Thoracic aorta (tissue), 2 donors: ENCODE results near the gene CCDC181. TPM values are rescaled to one million over a fixed set of nuclear protein-coding genes. Genes with fewer than 3 reads are reported as not detected.
A peak's percentile ranks its signal among the peaks of the same experiment; 100 is the strongest.

Source experiments
- ATAC-seq: fragments of 150-250 bp; one replicate; pipeline ENCODE4 v1.8.0; 2017; ENCODE audit warnings: low read depth; ENCODE audit not compliant: insufficient number of reproducible peaks, low FRiP score
- DNase-seq: peaks from one replicate; pipeline ENCODE4 v3.0.0-alpha.2; 2020; ENCODE audit warnings: low spot score
- H3K27ac ChIP-seq, 2 donors: fragments of 200-600 bp; sonication (generic); 1 replicate in 1 of 2; 2 replicates in 1 of 2; pipeline ENCODE4 v1.5.1; 2016; ENCODE audit warnings: mild to moderate bottlenecking in 2 of 2, moderate library complexity in 2 of 2
- H3K27me3 ChIP-seq: fragments of 200-600 bp; sonication (generic); replicated peaks from 2 replicates; pipeline ENCODE4 v1.6.0; 2016; ENCODE audit warnings: mild to moderate bottlenecking; ENCODE audit not compliant: insufficient read depth
- H3K36me3 ChIP-seq: fragments of 200-600 bp; sonication (generic); one replicate; pipeline ENCODE4 v1.5.1; 2016
- H3K4me1 ChIP-seq, 2 donors: fragments of 200-600 bp; sonication (generic); 1 replicate in 1 of 2; 2 replicates in 1 of 2; pipeline versions ENCODE4 v1.5.1 to v1.6.0; 2016; ENCODE audit warnings: low read depth in 2 of 2, mild to moderate bottlenecking in 1 of 2; ENCODE audit not compliant: control insufficient read depth in 1 of 2
- H3K4me3 ChIP-seq: fragments of 200-600 bp; sonication (generic); 2 replicates; pipeline ENCODE4 v1.5.1; 2016; ENCODE audit warnings: mild to moderate bottlenecking
- H3K9me3 ChIP-seq: fragments of 200-600 bp; sonication (generic); 2 replicates; pipeline ENCODE4 v1.5.1; 2016
- total RNA-seq, 2 donors: library from RNA; depleted of rRNA; stranded (reverse); fragments of >200 nt; gene quantifications; one replicate each; pipeline versions ENCODE4 v1.1.0 to v1.2.3, GENCODE V29; 2016
- TF ChIP-seq, protein P1 (sequence below): fragments of 200-600 bp; sonication (generic); IDR thresholded peaks from one replicate; pipeline ENCODE4 v1.5.1; 2019; ENCODE audit warnings: antibody characterized with exemption

CCDC181 gene
- total RNA-seq, 2 donors from 2014 or later = 0.54 to 2.9 TPM

DNA sequence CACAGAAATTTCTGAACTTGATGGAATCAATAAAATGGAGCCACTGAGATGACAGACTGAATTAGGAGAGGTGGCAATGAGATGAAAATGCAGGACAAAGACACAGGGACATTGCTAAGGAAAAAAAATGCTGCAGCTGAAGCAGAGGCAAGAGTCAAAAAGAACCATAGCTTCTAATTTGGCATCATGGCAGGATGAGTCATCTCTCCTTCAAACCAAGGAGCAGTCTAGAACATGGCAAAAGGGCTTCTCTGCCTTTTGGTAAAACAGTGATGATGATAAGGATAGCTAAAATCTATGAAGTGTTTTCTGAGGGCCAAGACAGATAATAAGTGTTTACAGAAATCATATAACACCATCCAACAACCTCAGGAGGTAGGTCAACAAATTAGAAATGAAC, 41.7 kb upstream of the CCDC181 start:
- H3K36me3 ChIP-seq = peaks cover 4% of the 10 kb centered on the region
- DNase-seq (no peak), ATAC-seq (no peak)
- no peaks in the 10 kb centered on the region for H3K27me3 ChIP-seq
- H3K4me1 ChIP-seq = no peaks in the 10 kb centered on the region
- TF ChIP-seq, protein P1, sequence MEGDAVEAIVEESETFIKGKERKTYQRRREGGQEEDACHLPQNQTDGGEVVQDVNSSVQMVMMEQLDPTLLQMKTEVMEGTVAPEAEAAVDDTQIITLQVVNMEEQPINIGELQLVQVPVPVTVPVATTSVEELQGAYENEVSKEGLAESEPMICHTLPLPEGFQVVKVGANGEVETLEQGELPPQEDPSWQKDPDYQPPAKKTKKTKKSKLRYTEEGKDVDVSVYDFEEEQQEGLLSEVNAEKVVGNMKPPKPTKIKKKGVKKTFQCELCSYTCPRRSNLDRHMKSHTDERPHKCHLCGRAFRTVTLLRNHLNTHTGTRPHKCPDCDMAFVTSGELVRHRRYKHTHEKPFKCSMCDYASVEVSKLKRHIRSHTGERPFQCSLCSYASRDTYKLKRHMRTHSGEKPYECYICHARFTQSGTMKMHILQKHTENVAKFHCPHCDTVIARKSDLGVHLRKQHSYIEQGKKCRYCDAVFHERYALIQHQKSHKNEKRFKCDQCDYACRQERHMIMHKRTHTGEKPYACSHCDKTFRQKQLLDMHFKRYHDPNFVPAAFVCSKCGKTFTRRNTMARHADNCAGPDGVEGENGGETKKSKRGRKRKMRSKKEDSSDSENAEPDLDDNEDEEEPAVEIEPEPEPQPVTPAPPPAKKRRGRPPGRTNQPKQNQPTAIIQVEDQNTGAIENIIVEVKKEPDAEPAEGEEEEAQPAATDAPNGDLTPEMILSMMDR = no peak
- H3K4me3 ChIP-seq = no peak overlapping the region
- no peak overlapping the region for H3K27ac ChIP-seq
- H3K9me3 ChIP-seq = no peaks in the 10 kb centered on the region

DNA sequence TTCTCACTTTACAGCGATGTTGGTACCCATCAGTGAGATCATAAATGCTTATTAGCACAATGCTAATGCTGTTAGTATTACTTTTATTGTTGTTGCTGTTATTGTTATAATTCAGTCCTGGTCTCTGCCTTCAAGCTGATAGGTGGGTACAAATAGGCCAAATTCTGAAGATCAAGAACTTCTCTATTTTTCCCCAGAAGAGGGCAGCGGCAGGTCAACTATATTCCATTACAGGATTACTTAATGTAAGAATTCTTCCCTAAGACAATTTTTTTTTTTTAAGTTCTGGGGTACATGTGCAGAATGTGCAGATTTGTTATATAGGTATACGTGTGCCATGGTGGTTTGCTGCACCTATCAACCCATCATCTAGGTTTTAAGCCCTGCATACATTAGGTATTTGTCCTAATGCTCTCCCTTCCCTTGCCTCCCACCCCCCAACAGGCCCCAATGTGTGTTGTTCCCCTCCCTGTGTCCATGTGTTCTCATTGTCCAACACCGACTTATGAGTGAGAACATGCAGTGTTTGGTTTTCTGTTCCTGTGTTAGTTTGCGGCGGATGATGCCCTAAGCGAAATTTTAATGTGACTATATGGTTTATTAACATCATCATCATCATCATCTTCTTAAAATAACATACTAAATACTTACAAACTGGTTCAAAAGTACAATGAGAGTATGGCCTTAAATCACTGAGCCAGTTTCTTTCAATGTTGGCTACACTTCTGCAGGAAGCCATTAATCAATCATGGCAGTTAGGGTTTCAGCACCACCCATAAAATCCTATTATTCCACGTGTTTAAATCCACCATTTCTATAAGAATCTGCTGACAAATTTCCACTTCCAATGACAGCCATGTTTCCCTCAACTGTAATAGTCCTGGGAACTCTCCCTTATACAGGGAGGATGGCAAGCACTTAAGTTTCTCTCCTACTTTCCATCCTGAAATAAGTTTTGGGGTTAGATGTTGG, 39.3 kb upstream of the CCDC181 start:
- no peak for DNase-seq
- Histone ChIP-seq H3K4me3 (no peak overlapping the region), H3K4me1 (no peaks in the 10 kb centered on the region), H3K27me3 (no peaks in the 10 kb centered on the region), H3K36me3 (peaks cover 4% of the 10 kb centered on the region), H3K9me3 (no peaks in the 10 kb centered on the region), H3K27ac (no peak overlapping the region)
- no peak for ATAC-seq
- TF ChIP-seq, protein P1 = peak; percentile 45

DNA sequence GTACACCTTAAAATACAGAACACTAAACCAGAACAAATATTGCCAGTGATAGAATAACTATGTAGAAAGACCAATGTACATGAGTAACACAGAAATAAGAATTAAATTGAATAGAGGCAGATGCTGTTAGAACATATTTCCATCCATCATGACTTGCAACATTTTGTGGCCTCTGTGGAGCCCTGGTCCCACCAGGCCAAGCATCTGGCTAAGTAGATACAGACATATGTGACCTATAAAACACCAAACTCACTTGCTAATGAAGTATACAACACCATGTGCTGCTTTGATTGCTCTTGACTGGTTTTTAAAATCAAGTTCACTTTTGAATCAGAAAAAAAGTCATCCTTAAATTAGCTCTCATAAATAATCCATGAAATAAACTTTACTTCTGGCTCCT, 38.0 kb upstream of the CCDC181 start:
- ATAC-seq (no peak), DNase-seq (no peak)
- Histone ChIP-seq H3K27ac (no peak overlapping the region), H3K9me3 (no peaks in the 10 kb centered on the region), H3K4me1 (peaks cover 0 to 5% of the 10 kb centered on the region in 2 donors), H3K27me3 (no peaks in the 10 kb centered on the region), H3K4me3 (no peak overlapping the region), H3K36me3 (peaks cover 4% of the 10 kb centered on the region)
- TF ChIP-seq, protein P1 = no peak

DNA sequence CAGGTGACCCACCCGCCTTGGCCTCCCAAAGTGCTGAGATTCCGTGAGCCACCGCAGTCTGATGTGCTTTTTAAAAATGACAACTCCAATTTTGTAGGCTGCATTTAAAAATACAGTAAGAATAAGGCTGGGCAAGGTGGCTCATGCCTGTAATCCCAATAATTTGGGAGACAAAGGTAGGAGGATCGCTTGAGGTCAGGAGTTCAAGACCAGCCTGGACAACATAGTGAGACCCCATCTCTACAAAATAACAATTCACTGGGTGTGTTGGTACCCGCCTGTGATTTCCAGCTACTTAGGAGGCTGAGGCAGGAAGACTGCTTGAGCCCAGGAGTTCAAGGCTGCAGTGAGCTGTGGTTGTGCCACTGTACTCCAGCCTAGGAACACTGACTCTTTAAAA, 35.1 kb upstream of the CCDC181 start:
- peaks cover 0 to 8% of the 10 kb centered on the region in 2 donors for H3K4me1 ChIP-seq
- H3K36me3 ChIP-seq = no peaks in the 10 kb centered on the region

DNA sequence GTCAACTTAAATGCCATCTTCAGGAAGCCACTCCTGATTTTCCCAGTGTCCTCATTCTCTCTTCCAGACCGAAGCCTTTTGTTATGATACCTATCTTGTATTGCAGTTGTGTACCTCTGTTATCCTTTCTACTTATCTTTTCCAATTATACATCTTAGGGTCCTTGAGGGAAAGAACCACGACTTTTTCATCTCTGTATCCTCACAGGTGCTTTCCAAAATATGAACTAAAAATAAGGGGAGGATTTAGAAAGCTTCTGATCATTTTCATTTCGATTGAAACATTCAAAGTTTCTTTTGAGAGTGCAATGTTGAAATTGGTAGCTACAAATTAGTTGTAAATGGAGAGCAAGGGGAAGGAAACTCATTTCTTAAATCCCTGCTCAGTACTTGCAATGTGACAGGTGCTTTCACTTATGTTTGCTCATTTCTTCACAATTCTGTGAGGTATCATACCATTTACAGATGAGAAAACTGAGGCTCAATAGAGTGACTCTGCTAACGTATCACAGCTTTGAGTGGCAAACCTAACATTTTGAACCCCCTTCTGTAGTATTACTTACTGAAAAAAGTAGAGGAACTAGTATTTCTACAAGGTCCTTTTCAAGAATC, 34.2 kb upstream of the CCDC181 start:
- no peak for DNase-seq
- ATAC-seq = no peak
- Histone ChIP-seq H3K9me3 (peaks cover 7% of the 10 kb centered on the region), H3K4me1 (peaks cover 0 to 8% of the 10 kb centered on the region in 2 donors), H3K27ac (no peak overlapping the region), H3K36me3 (no peaks in the 10 kb centered on the region), H3K27me3 (no peaks in the 10 kb centered on the region), H3K4me3 (no peak overlapping the region)
- TF ChIP-seq, protein P1 = no peak

More for the DNA sequence above, 35.1 kb upstream of the CCDC181 start:
- H3K9me3 ChIP-seq = peaks cover 4% of the 10 kb centered on the region
- no peak overlapping the region for H3K4me3 ChIP-seq
- DNase-seq (no peak), ATAC-seq (no peak)
- H3K27ac ChIP-seq = no peak overlapping the region
- no peaks in the 10 kb centered on the region for H3K27me3 ChIP-seq
- TF ChIP-seq, protein P1 = no peak
